ENCODE measurements around the gene RGS17. TPM values are rescaled to one million over a fixed set of nuclear protein-coding genes. Genes with fewer than 3 reads are reported as not detected.

RGS17 gene
- total and polyA plus RNA-seq, 10 of the 15 experiments (the other 5 are each of a cell fraction or from before 2014, with no cell fraction given) = 0.06 to 0.29 (median 0.14) TPM; not detected in 4

GRCh38 chr6:153090241-153090930 is 40.7 kb downstream of the RGS17 start:
- no peaks in the 10 kb centered on the region for H3K27me3 ChIP-seq (replicated peaks in 1 of 2; ENCODE audit: control insufficient read depth in 2 of 2, insufficient read depth in 2 of 2, low read length in 1 of 2)
- no peak overlapping the region for H3K4me3 ChIP-seq
- no TSS peak for BruUV-seq (replicated peaks)
- H3K4me1 ChIP-seq (ENCODE audit: control insufficient read depth, insufficient read depth, low read length) = no peaks in the 10 kb centered on the region; the same call in 1 of the 2 replicates
- H3K36me3 ChIP-seq (ENCODE audit: control insufficient read depth in 2 of 2, insufficient read depth in 2 of 2, low read length in 1 of 2) = no peaks in the 10 kb centered on the region
- in situ Hi-C loops (cut with MboI) = no loop called here
- H3K79me2 ChIP-seq (ENCODE audit: control insufficient read depth, insufficient read depth, low read length) = no peaks in the 10 kb centered on the region
- 31% methylated on average over 8 of the region's 8 CpGs for WGBS (ENCODE audit: insufficient coverage, insufficient replicate concordance, low lambda C conversion rate, missing lambda C conversion rate)
- ChIA-PET POLR2A (interaction anchor here (0.6 to 0.7 kb wide), 2 partner anchors 47 to 735 kb away, joined by 3 read pairs; no protein-coding TSS in a partner anchor), CTCF (interaction anchor here (0.6 to 1.4 kb wide), 3 partner anchors 19 to 141 kb away, joined by 3 to 4 read pairs (median 3); no protein-coding TSS in a partner anchor), SMC1A (ENCODE audit: uncharacterized antibody, unreplicated experiment) (interaction anchor here (0.6 to 2.7 kb wide), 5 partner anchors 15 to 58 kb away, joined by 3 to 22 read pairs (median 3); no protein-coding TSS in a partner anchor), RAD21 (ENCODE audit: unreplicated experiment) (interaction anchor here (0.8 to 0.9 kb wide), 2 partner anchors 9 to 28 kb away, joined by 3 to 5 read pairs; no protein-coding TSS in a partner anchor)
- ATAC-seq = no peak
- no peak overlapping the region for H3K9ac ChIP-seq (ENCODE audit: control insufficient read depth, insufficient read depth, low read length)
- TF ChIP-seq TARDBP (IDR thresholded peaks at IDR 0.05; ENCODE audit: borderline replicate concordance) (no peak), CHD1 (IDR thresholded peaks at IDR 0.05; ENCODE audit: low read depth, low read length) (no peak)
- H3K9me3 ChIP-seq (replicated peaks; ENCODE audit: control insufficient read depth, insufficient read depth, low read length) = no peaks in the 10 kb centered on the region
- no peak for DNase-seq (ENCODE audit: low read depth, low spot score)
- no peak overlapping the region for H2AFZ ChIP-seq (ENCODE audit: control insufficient read depth, low read depth, low read length)
- no peak overlapping the region for H3K4me2 ChIP-seq (ENCODE audit: control insufficient read depth, insufficient read depth)
- intact Hi-C loops (cut with micrococcal nuclease; ENCODE audit: unreplicated experiment) = loop anchor here (5.0 kb wide), 1 partner anchor 108 kb away; the partner anchor contains the start of gene FBXO5
- H4K20me1 ChIP-seq (ENCODE audit: control insufficient read depth, insufficient read depth) = no peaks in the 10 kb centered on the region
- no peak for FAIRE-seq
- H3K27ac ChIP-seq (ENCODE audit: control insufficient read depth, insufficient read depth) = no peak overlapping the region

GRCh38 chr6:153088796-153089195 is 42.3 kb downstream of the RGS17 start:
- BruUV-seq (replicated peaks) = no TSS peak
- SMC1A ChIA-PET (ENCODE audit: uncharacterized antibody, unreplicated experiment) = interaction anchor here (0.5 to 1.8 kb wide), 3 partner anchors 18 to 49 kb away, joined by 3 to 6 read pairs (median 3); no protein-coding TSS in a partner anchor
- H2AFZ ChIP-seq (ENCODE audit: control insufficient read depth, low read depth, low read length) = no peak overlapping the region
- H3K79me2 ChIP-seq (ENCODE audit: control insufficient read depth, insufficient read depth, low read length) = no peaks in the 10 kb centered on the region
- H3K4me3 ChIP-seq = no peak overlapping the region
- RAD21 ChIA-PET (ENCODE audit: unreplicated experiment) = no interaction called here
- H3K27me3 ChIP-seq (replicated peaks in 1 of 2; ENCODE audit: control insufficient read depth in 2 of 2, insufficient read depth in 2 of 2, low read length in 1 of 2) = no peaks in the 10 kb centered on the region
- no peak for FAIRE-seq
- DNase-seq (ENCODE audit: low read depth, low spot score) = no peak
- H3K4me1 ChIP-seq (ENCODE audit: control insufficient read depth, insufficient read depth, low read length) = no peaks in the 10 kb centered on the region; the same call in 1 of the 2 replicates
- intact Hi-C loops (cut with micrococcal nuclease; ENCODE audit: unreplicated experiment) (no loop called here), in situ Hi-C loops (cut with MboI) (no loop called here)
- 80% methylated on average over 3 of the region's 3 CpGs for WGBS (ENCODE audit: insufficient coverage, insufficient replicate concordance, low lambda C conversion rate, missing lambda C conversion rate)
- CTCF ChIA-PET = interaction anchor here (1.3 to 1.4 kb wide), 2 partner anchors 64 to 142 kb away, joined by 3 read pairs; no protein-coding TSS in a partner anchor
- no peak overlapping the region for H3K27ac ChIP-seq (ENCODE audit: control insufficient read depth, insufficient read depth)
- no peak for ATAC-seq
- H3K9me3 ChIP-seq (replicated peaks; ENCODE audit: control insufficient read depth, insufficient read depth, low read length) = no peaks in the 10 kb centered on the region
- no peaks in the 10 kb centered on the region for H3K36me3 ChIP-seq (ENCODE audit: control insufficient read depth in 2 of 2, insufficient read depth in 2 of 2, low read length in 1 of 2)
- no peaks in the 10 kb centered on the region for H4K20me1 ChIP-seq (ENCODE audit: control insufficient read depth, insufficient read depth)
- no peak overlapping the region for H3K9ac ChIP-seq (ENCODE audit: control insufficient read depth, insufficient read depth, low read length)
- H3K4me2 ChIP-seq (ENCODE audit: control insufficient read depth, insufficient read depth) = no peak overlapping the region
- POLR2A ChIA-PET = no interaction called here
- TF ChIP-seq POLR2AphosphoS5 (IDR thresholded peaks at IDR 0.05; ENCODE audit: low read length) = no peak
- no peak for TF ChIP-seq HCFC1 (IDR thresholded peaks at IDR 0.05; ENCODE audit: low read length)
- no peak for TF ChIP-seq MYB (IDR thresholded peaks at IDR 0.05; ENCODE audit: borderline replicate concordance, low read depth, low read length)
- no peak for TF ChIP-seq NBN (IDR thresholded peaks at IDR 0.05)
- no peak for TF ChIP-seq EP300 (IDR thresholded peaks at IDR 0.05; ENCODE audit: borderline replicate concordance in 1 of 2, control insufficient read depth in 1 of 2, low read depth in 2 of 2, low read length in 2 of 2)
- TF ChIP-seq RFX5 (IDR thresholded peaks at IDR 0.05; ENCODE audit: low read depth, low read length) = no peak
- no peak for TF ChIP-seq WRNIP1 (IDR thresholded peaks at IDR 0.05; ENCODE audit: borderline replicate concordance, low read depth, low read length)
- no peak for TF ChIP-seq USF2 (IDR thresholded peaks at IDR 0.05; ENCODE audit: borderline replicate concordance, low read depth, low read length)
- no peak for TF ChIP-seq ZNF687 (IDR thresholded peaks at IDR 0.05)
- TF ChIP-seq TARDBP (IDR thresholded peaks at IDR 0.05; ENCODE audit: borderline replicate concordance) = no peak
- no peak for TF ChIP-seq ZNF24 (IDR thresholded peaks at IDR 0.05)
